Measurements from ENCODE around the gene LENG9. TPM values are rescaled to one million over a fixed set of nuclear protein-coding genes. Genes with fewer than 3 reads are reported as not detected.

The LENG9 gene
- total RNA-seq, 4 donors from 2014 or later = 1.1 to 16.5 (median 12.3) TPM

DNA sequence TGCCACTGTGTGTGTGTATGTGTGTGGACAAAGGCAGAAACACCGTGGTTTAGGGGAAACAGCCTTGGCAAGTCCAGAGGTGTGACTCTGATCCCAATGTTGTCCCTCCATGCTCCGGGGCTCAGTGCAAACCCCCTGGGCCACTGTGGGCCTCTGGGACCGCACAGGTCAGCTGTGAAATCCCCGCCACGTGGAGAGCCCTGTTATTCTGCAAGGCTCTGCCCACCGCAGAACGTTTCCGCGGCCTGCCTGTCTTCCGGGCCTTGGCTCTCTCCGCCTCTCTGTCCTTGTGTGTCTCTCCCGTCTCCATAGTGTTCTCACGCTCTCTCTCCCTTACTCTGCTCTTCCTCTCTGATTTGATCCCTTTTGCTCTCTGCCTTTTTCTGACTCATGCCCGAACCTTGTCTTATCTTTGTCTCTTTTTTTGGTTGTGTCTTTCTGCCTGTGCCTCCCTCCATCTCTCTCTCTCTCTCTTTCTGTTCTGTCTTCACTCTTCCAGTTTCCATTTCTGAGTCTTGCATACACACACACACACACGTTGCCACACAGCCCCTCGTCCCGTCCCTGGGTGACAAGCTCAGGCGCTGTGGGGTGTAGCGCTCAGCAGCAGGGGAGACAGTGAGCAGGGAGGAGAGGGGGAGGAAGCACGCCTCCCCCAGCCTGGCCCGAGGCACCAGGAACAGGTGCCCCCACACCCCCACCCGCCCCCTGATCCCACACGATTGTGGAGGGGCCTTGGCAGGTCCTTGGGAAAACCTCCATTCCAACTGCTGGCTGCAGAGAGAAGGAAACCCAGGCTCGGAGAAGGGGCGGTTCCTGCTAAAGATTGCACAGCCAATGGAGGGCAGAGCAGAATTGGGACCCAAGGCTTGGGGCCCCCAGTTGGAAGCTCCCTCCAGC is 45.3 kb downstream of the LENG9 start:
- DNase-seq = no peak
- in situ Hi-C loops (cut with MboI; ENCODE audit: low pct_ligation_motif_present in 1 of 4, low pct_unique_long_range_greater_than_20kb in 1 of 4, low sequenced_read_pairs in 3 of 4) = no loop called here
- peaks cover 73% of the 10 kb centered on the region for H3K27me3 ChIP-seq
- TF ChIP-seq POLR2A (IDR thresholded peaks at IDR 0.05) = no peak
- no peak for TF ChIP-seq POLR2AphosphoS5 (IDR thresholded peaks at IDR 0.05)
- TF ChIP-seq, protein P1, sequence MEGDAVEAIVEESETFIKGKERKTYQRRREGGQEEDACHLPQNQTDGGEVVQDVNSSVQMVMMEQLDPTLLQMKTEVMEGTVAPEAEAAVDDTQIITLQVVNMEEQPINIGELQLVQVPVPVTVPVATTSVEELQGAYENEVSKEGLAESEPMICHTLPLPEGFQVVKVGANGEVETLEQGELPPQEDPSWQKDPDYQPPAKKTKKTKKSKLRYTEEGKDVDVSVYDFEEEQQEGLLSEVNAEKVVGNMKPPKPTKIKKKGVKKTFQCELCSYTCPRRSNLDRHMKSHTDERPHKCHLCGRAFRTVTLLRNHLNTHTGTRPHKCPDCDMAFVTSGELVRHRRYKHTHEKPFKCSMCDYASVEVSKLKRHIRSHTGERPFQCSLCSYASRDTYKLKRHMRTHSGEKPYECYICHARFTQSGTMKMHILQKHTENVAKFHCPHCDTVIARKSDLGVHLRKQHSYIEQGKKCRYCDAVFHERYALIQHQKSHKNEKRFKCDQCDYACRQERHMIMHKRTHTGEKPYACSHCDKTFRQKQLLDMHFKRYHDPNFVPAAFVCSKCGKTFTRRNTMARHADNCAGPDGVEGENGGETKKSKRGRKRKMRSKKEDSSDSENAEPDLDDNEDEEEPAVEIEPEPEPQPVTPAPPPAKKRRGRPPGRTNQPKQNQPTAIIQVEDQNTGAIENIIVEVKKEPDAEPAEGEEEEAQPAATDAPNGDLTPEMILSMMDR (IDR thresholded peaks at IDR 0.05) = no peak
- TF ChIP-seq EP300 (IDR thresholded peaks at IDR 0.05; ENCODE audit: low read depth) = no peak
- intact Hi-C loops (cut with DNase I; ENCODE audit: low total_unique reads) = no loop called here
- H3K36me3 ChIP-seq = no peaks in the 10 kb centered on the region
- no peak overlapping the region for H3K27ac ChIP-seq
- no peak overlapping the region for H3K4me3 ChIP-seq
- H3K9me3 ChIP-seq = no peaks in the 10 kb centered on the region
- WGBS, 2 donors (ENCODE audit: low coverage in 1 of 2) = 37% methylated on average over 25 of the region's 25 CpGs; no CpG with 5 or more reads in 1 of the 2 donors
- peaks cover 0 to 5% (median 0%) of the 10 kb centered on the region in 4 donors for H3K4me1 ChIP-seq

DNA sequence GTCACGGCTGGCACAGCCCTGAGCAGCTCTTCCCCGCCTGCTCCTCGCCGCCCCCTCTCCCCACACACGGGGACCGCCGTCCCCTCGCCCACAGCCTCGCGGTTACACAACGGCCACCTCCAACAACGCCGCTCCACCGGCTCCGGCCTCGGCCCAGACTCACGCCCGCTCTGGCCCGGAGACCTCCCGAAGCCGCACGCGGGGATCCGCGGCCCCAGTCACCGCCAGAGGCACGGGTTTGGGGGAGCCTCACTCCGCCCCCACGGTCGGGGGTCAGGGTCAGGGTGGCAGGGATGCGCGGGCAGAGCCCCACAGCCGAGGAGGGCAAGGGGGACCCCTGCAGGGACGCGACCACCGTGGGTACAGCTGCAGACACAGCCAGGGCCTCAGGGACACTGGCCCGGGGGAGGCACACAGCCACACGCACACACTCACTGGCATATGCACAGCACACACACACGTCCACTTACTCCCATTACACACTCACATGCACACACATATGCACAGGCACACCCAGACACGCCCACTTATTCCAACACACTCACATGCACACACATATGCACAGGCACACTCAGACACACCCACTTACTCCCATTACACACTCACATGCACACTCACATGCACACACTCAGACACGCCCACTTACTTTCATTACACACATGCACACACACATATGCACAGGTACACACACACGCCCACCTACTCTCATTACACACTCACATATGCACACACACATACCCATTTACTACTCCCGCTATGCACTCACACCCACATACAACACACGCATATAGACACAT is 46.7 kb downstream of the LENG9 start:
- intact Hi-C loops (cut with DNase I; ENCODE audit: low total_unique reads) (no loop called here), in situ Hi-C loops (cut with MboI; ENCODE audit: low pct_ligation_motif_present in 1 of 4, low pct_unique_long_range_greater_than_20kb in 1 of 4, low sequenced_read_pairs in 3 of 4) (no loop called here)
- Histone ChIP-seq H3K4me1 (peaks cover 0 to 5% (median 0%) of the 10 kb centered on the region in 4 donors), H3K36me3 (no peaks in the 10 kb centered on the region), H3K4me3 (no peak overlapping the region), H3K9me3 (no peaks in the 10 kb centered on the region), H3K27me3 (peaks cover 74% of the 10 kb centered on the region), H3K27ac (no peak overlapping the region)
- 68 to 82% methylated on average over 4 to 20 of the region's 44 CpGs for WGBS, 2 donors (ENCODE audit: low coverage in 1 of 2)
- TF ChIP-seq POLR2A (IDR thresholded peaks at IDR 0.05) (no peak), POLR2AphosphoS5 (IDR thresholded peaks at IDR 0.05) (no peak), EP300 (IDR thresholded peaks at IDR 0.05; ENCODE audit: low read depth) (no peak)
- TF ChIP-seq, protein P1 (IDR thresholded peaks at IDR 0.05) = no peak
- no peak for DNase-seq

DNA sequence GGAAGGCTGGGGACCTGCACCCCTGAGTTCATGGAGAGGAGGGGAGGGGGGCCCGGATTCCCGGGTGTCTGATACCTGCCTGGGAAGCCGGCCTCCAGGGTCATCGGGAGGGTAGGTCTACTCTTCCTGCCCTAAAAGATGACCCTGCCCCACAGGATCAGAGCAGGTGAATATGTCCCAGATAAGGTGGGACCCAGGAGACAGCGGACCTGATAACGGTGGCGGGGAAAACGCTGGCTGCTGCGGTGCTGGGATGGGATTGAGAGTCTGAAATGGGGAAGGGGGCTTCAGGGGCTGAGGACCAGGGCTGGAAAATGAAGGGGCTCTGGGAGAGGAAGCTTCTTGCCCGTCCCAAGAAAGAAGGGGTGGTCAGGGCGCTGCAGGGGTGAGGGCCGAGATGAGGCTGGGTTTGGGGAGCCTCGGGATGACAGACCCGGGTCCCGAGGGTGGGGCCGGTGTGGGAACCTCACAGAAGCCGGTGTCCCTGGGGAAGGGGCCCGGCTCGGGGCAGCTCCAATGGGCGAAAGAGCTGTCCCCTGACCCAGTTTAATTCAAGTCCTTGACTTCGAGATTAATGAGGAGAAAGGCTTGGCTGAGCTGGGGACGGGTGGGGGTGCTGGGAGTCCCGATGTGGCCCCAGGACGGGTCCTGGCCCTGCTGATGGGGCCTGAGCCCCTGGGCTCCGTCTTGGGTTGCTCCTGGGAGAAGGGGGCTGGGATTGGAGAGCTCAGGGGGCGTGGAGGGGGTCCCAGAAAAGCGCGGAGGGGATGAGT is 47.5 kb downstream of the LENG9 start:
- TF ChIP-seq EP300 (IDR thresholded peaks at IDR 0.05; ENCODE audit: low read depth) = no peak
- H3K36me3 ChIP-seq = no peaks in the 10 kb centered on the region
- peak overlapping the region in 1 of 4 donors; percentile 12 for H3K4me3 ChIP-seq
- peaks cover 73% of the 10 kb centered on the region for H3K27me3 ChIP-seq
- in situ Hi-C loops (cut with MboI; ENCODE audit: low pct_ligation_motif_present in 1 of 4, low pct_unique_long_range_greater_than_20kb in 1 of 4, low sequenced_read_pairs in 3 of 4) (no loop called here), intact Hi-C loops (cut with DNase I; ENCODE audit: low total_unique reads) (no loop called here)
- H3K27ac ChIP-seq = no peak overlapping the region
- no peaks in the 10 kb centered on the region for H3K9me3 ChIP-seq
- WGBS, 2 donors (ENCODE audit: low coverage in 1 of 2) = 10% methylated on average over 28 of the region's 28 CpGs; no CpG with 5 or more reads in 1 of the 2 donors
- peaks cover 0 to 5% (median 0%) of the 10 kb centered on the region in 4 donors for H3K4me1 ChIP-seq
- no peak for DNase-seq

DNA sequence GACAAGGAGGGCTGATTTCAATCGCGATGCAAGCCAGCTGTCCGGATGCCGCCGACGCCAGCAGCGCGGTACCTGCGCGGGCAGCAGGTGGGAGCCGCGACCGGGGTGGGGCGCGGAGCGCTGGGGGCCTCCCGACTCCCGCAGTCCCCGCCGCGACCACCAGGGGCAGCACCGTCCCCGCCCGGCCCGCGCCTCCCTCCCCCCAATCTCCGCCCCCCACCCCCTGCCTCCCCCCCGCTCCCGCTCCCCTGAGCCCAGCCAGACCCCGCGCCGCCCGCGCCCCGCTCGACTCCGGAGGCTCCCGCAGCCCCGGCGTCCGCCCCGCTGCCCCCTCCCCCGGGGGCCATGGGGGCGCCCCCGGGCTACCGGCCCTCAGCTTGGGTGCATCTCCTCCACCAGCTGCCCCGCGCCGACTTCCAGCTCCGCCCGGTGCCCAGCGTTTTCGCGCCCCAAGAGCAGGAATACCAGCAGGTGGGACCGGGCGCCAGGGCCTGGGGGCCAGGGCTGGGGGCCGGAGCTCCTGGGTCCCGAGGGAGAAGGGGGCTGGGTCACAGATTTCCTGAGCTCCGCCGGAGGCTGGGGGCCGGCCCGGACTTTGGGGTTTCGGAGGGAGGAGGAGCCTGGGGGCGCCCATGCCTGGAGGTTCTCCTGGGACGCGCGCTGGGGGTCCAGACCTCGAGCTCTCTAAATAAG is 48.2 kb downstream of the LENG9 start, which contains the start of gene TTYH1:
Gene TTYH1, plus strand, starts transcription at position 257 of the 693 bp plus-strand sequence. Its CDS starts 89 bp downstream, at position 346.
- intact Hi-C loops (cut with DNase I; ENCODE audit: low total_unique reads) = no loop called here

More for the DNA sequence above, 48.2 kb downstream of the LENG9 start, which contains the start of gene TTYH1:
- peaks cover 65% of the 10 kb centered on the region for H3K27me3 ChIP-seq
- peak within 1 kb of the TSS in 1 of 4 donors; percentile 12 for H3K4me3 ChIP-seq
- no peak within 1 kb of the TSS for H3K27ac ChIP-seq
- in situ Hi-C loops (cut with MboI; ENCODE audit: low pct_ligation_motif_present in 1 of 4, low pct_unique_long_range_greater_than_20kb in 1 of 4, low sequenced_read_pairs in 3 of 4) = no loop called here
- H3K36me3 ChIP-seq = no peaks in the 10 kb centered on the region
- no peaks in the 10 kb centered on the region for H3K9me3 ChIP-seq
- WGBS, 2 donors (ENCODE audit: low coverage in 1 of 2) = 19% methylated on average over 43 of the region's 68 CpGs; no CpG with 5 or more reads in 1 of the 2 donors
- no peaks in the 10 kb centered on the region for H3K4me1 ChIP-seq
- DNase-seq = no peak
- TF ChIP-seq, protein P1 (IDR thresholded peaks at IDR 0.05) = peak in 2 of 5 experiments; percentile 15 to 30
- TF ChIP-seq POLR2AphosphoS5 (IDR thresholded peaks at IDR 0.05) = no peak
